ENCODE measurements around the gene CCDC88B.

DNA sequence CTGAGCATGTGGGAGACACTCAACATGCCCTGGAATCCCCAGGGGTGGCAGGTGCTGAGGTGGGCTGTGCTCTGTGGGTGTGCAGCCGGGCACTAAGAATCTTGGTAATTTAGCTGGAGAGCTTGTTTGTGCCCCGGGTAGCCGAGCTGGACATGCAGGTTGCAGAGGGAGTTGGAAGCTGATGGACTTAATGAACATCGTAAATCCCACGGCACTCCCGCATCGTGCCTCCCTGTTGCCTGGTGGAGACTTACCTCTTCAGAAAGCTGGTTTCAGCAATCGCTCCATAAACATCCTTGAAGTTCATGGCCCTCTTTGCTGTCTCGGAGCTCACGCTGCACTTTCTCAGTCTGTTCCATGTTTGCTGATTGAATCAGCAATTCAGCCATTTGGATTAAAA is 48.9 kb downstream of the CCDC88B start:
- TF ChIP-seq, protein P1, sequence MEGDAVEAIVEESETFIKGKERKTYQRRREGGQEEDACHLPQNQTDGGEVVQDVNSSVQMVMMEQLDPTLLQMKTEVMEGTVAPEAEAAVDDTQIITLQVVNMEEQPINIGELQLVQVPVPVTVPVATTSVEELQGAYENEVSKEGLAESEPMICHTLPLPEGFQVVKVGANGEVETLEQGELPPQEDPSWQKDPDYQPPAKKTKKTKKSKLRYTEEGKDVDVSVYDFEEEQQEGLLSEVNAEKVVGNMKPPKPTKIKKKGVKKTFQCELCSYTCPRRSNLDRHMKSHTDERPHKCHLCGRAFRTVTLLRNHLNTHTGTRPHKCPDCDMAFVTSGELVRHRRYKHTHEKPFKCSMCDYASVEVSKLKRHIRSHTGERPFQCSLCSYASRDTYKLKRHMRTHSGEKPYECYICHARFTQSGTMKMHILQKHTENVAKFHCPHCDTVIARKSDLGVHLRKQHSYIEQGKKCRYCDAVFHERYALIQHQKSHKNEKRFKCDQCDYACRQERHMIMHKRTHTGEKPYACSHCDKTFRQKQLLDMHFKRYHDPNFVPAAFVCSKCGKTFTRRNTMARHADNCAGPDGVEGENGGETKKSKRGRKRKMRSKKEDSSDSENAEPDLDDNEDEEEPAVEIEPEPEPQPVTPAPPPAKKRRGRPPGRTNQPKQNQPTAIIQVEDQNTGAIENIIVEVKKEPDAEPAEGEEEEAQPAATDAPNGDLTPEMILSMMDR (IDR thresholded peaks at IDR 0.05 in 4 of 5, conservative IDR thresholded peaks at IDR 0.05 in 1 of 5) = no peak
- no peak for TF ChIP-seq POLR2A (IDR thresholded peaks at IDR 0.05)
